IPS-18c (cell line): ENCODE results near the gene ARHGEF35.
"Not testable (repeated sequence)": the region's sequence is repeated elsewhere in the genome, so short reads cannot be mapped to it uniquely, and the experiment has no call there.

Experiments
- H3K4me3 ChIP-seq: 2 replicates; pipeline ENCODE4 v1.7.0; 2013; ENCODE audit warnings: low read depth, mild to moderate bottlenecking, low read length, moderate library complexity; ENCODE audit not compliant: insufficient read depth
- H3K9me3 ChIP-seq: one replicate; pipeline ENCODE4 v1.6.1; 2013; ENCODE audit warnings: mild to moderate bottlenecking, low read length, moderate library complexity; ENCODE audit not compliant: control insufficient read depth, insufficient read depth

Gene ARHGEF35

GRCh38 chr7:144188578-144189171, 7.0 kb downstream of the ARHGEF35 start:
- H3K9me3 ChIP-seq, H3K4me3 ChIP-seq: not testable (repeated sequence)

- not testable (repeated sequence) for H3K4me3 ChIP-seq
These were observed 7.8 kb downstream of the ARHGEF35 start for GRCh38 chr7:144187848-144188247.

GRCh38 chr7:144183166-144183565, 12.5 kb downstream of the ARHGEF35 start, which contains the start of gene CTAGE4:
CTAGE4 (plus strand) TSS chr7:144183466; CDS start chr7:144183504, 38 bp downstream.
- H3K4me3 ChIP-seq, H3K9me3 ChIP-seq: not testable (repeated sequence)

More at GRCh38 chr7:144187848-144188247, 7.8 kb downstream of the ARHGEF35 start:
- not testable (repeated sequence) for H3K9me3 ChIP-seq

- not testable (repeated sequence) for H3K9me3 ChIP-seq, H3K4me3 ChIP-seq
These were observed 16.5 kb downstream of the ARHGEF35 start for GRCh38 chr7:144179165-144179479.

- not testable (repeated sequence) for H3K9me3 ChIP-seq, H3K4me3 ChIP-seq
These were observed 17.1 kb downstream of the ARHGEF35 start for GRCh38 chr7:144178380-144179164.

GRCh38 chr7:144174613-144175012, 21.0 kb downstream of the ARHGEF35 start:
- Histone ChIP-seq H3K9me3 (peaks cover 2% of the 10 kb centered on the region), H3K4me3 (no peak overlapping the region)

- H3K9me3 ChIP-seq, result not testable (repeated sequence)
These were observed 23.9 kb downstream of the ARHGEF35 start for GRCh38 chr7:144171594-144172350.

GRCh38 chr7:144164784-144165183, 30.8 kb downstream of the ARHGEF35 start:
- peaks cover 3% of the 10 kb centered on the region for H3K9me3 ChIP-seq
- H3K4me3 ChIP-seq, result no peak overlapping the region

More at GRCh38 chr7:144171594-144172350, 23.9 kb downstream of the ARHGEF35 start:
- not testable (repeated sequence) for H3K4me3 ChIP-seq

- Histone ChIP-seq H3K4me3 (no peak overlapping the region), H3K9me3 (no peaks in the 10 kb centered on the region)
These were observed 36.8 kb downstream of the ARHGEF35 start for GRCh38 chr7:144158861-144159260.

GRCh38 chr7:144148224-144148827, 47.3 kb downstream of the ARHGEF35 start:
- no peak overlapping the region for H3K4me3 ChIP-seq
- H3K9me3 ChIP-seq, result no peaks in the 10 kb centered on the region

GRCh38 chr7:144144426-144144825, 51.2 kb downstream of the ARHGEF35 start:
- Histone ChIP-seq H3K9me3 (no peaks in the 10 kb centered on the region), H3K4me3 (no peak overlapping the region)

GRCh38 chr7:144142187-144142586, 53.4 kb downstream of the ARHGEF35 start:
- H3K4me3 ChIP-seq, result no peak overlapping the region
- no peaks in the 10 kb centered on the region for H3K9me3 ChIP-seq

- H3K9me3 ChIP-seq, result no peaks in the 10 kb centered on the region
- no peak overlapping the region for H3K4me3 ChIP-seq
These were observed 58.1 kb downstream of the ARHGEF35 start for GRCh38 chr7:144137501-144137900.
